Thoracic aorta (tissue), 2 donors: ENCODE measurements around the gene ZNRF3. TPM values are rescaled to one million over a fixed set of nuclear protein-coding genes. Genes with fewer than 3 reads are reported as not detected.
"Not testable (repeated sequence)": the region's sequence is repeated elsewhere in the genome, so short reads cannot be mapped to it uniquely, and the experiment has no call there.

ENCODE experiments used
- ATAC-seq: fragments of 150-250 bp; one replicate; pipeline ENCODE4 v1.8.0; 2017; ENCODE audit warnings: low read depth; ENCODE audit not compliant: insufficient number of reproducible peaks, low FRiP score
- DNase-seq: peaks from one replicate; pipeline ENCODE4 v3.0.0-alpha.2; 2020; ENCODE audit warnings: low spot score
- H3K27ac ChIP-seq, 2 donors: fragments of 200-600 bp; sonication (generic); 1 replicate in 1 of 2; 2 replicates in 1 of 2; pipeline ENCODE4 v1.5.1; 2016; ENCODE audit warnings: mild to moderate bottlenecking in 2 of 2, moderate library complexity in 2 of 2
- H3K27me3 ChIP-seq: fragments of 200-600 bp; sonication (generic); replicated peaks from 2 replicates; pipeline ENCODE4 v1.6.0; 2016; ENCODE audit warnings: mild to moderate bottlenecking; ENCODE audit not compliant: insufficient read depth
- H3K36me3 ChIP-seq: fragments of 200-600 bp; sonication (generic); one replicate; pipeline ENCODE4 v1.5.1; 2016
- H3K4me1 ChIP-seq, 2 donors: fragments of 200-600 bp; sonication (generic); 1 replicate in 1 of 2; 2 replicates in 1 of 2; pipeline versions ENCODE4 v1.5.1 to v1.6.0; 2016; ENCODE audit warnings: low read depth in 2 of 2, mild to moderate bottlenecking in 1 of 2; ENCODE audit not compliant: control insufficient read depth in 1 of 2
- H3K4me3 ChIP-seq: fragments of 200-600 bp; sonication (generic); 2 replicates; pipeline ENCODE4 v1.5.1; 2016; ENCODE audit warnings: mild to moderate bottlenecking
- H3K9me3 ChIP-seq: fragments of 200-600 bp; sonication (generic); 2 replicates; pipeline ENCODE4 v1.5.1; 2016
- total RNA-seq, 2 donors: library from RNA; depleted of rRNA; stranded (reverse); fragments of >200 nt; gene quantifications; one replicate each; pipeline versions ENCODE4 v1.1.0 to v1.2.3, GENCODE V29; 2016
- TF ChIP-seq, protein P1 (sequence below): fragments of 200-600 bp; sonication (generic); IDR thresholded peaks from one replicate; pipeline ENCODE4 v1.5.1; 2019; ENCODE audit warnings: antibody characterized with exemption

Gene ZNRF3
- total RNA-seq, 2 donors from 2014 or later = 17.2 to 23.1 TPM

DNA sequence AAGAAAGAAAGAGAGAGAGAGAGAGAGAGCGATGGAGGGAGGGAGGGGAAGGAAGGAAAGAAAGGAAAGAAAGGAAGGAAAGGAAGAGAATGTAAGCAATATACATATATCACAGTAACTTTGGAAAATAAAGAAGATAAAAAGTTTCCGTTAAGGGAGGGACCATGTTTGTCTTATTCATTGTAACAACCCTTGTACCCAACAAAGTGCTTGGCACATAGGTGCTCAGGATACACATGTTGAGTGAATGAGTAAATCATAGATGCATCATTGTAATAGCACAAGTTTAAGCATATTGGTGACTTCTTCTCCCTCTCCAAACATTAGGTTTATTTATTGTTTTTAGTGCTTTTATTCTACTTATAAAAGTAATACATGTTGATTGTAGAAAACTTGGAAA lies 39.7 kb upstream of the ZNRF3 start:
- TF ChIP-seq, protein P1, sequence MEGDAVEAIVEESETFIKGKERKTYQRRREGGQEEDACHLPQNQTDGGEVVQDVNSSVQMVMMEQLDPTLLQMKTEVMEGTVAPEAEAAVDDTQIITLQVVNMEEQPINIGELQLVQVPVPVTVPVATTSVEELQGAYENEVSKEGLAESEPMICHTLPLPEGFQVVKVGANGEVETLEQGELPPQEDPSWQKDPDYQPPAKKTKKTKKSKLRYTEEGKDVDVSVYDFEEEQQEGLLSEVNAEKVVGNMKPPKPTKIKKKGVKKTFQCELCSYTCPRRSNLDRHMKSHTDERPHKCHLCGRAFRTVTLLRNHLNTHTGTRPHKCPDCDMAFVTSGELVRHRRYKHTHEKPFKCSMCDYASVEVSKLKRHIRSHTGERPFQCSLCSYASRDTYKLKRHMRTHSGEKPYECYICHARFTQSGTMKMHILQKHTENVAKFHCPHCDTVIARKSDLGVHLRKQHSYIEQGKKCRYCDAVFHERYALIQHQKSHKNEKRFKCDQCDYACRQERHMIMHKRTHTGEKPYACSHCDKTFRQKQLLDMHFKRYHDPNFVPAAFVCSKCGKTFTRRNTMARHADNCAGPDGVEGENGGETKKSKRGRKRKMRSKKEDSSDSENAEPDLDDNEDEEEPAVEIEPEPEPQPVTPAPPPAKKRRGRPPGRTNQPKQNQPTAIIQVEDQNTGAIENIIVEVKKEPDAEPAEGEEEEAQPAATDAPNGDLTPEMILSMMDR = no peak
- Histone ChIP-seq H3K4me3 (no peak overlapping the region), H3K27ac (no peak overlapping the region), H3K36me3 (peaks cover 4% of the 10 kb centered on the region), H3K9me3 (peaks cover 17% of the 10 kb centered on the region), H3K27me3 (no peaks in the 10 kb centered on the region), H3K4me1 (no peaks in the 10 kb centered on the region)
- no peak for ATAC-seq
- DNase-seq = no peak

DNA sequence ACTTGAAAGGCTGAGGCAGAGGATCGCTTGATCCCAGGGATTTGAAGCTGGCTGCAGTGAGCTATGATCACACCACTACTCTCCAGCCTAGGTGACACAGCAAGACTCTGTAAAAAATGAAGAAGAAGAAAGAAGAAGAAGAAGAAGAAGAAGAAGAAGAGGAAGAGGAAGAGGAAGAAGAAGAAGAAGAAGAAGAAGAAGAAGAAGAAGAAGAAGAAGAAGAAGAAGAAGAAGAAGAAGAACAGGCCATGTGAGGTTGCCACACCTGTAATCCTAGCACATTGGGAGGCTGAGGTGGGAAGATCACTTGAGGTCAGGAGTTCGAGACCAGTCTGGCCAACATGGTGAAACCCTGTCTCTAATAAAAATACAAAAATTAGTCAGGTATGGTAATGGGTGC lies 39.1 kb upstream of the ZNRF3 start:
- not testable (repeated sequence) for DNase-seq, ATAC-seq, H3K4me3 ChIP-seq, H3K27me3 ChIP-seq, H3K4me1 ChIP-seq, H3K36me3 ChIP-seq, H3K27ac ChIP-seq
- H3K9me3 ChIP-seq = peaks cover 17% of the 10 kb centered on the region

DNA sequence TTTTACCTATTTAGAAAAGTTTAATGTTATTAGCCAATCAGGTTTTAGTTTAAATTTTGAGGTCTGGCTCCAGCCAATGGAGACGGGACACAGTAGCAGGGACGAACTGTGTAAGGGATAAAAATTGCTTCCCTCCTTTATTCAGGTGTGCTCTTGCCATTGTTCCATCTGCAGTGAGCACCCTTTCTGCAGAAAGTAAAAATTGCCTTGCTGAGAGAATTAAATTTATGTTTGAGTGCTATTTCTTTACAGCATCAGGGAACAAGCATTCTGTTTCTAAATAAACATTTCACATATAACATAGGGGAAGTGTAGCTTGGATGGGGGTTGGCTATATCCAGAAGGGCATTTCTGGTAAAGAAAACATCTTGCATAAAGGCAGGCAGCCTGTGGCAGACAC lies 36.4 kb upstream of the ZNRF3 start:
- Histone ChIP-seq H3K36me3 (peaks cover 4% of the 10 kb centered on the region), H3K27ac (no peak overlapping the region), H3K9me3 (peaks cover 17% of the 10 kb centered on the region), H3K4me3 (no peak overlapping the region), H3K4me1 (no peaks in the 10 kb centered on the region), H3K27me3 (no peaks in the 10 kb centered on the region)
- DNase-seq = no peak
- ATAC-seq = no peak
- TF ChIP-seq, protein P1 = no peak

DNA sequence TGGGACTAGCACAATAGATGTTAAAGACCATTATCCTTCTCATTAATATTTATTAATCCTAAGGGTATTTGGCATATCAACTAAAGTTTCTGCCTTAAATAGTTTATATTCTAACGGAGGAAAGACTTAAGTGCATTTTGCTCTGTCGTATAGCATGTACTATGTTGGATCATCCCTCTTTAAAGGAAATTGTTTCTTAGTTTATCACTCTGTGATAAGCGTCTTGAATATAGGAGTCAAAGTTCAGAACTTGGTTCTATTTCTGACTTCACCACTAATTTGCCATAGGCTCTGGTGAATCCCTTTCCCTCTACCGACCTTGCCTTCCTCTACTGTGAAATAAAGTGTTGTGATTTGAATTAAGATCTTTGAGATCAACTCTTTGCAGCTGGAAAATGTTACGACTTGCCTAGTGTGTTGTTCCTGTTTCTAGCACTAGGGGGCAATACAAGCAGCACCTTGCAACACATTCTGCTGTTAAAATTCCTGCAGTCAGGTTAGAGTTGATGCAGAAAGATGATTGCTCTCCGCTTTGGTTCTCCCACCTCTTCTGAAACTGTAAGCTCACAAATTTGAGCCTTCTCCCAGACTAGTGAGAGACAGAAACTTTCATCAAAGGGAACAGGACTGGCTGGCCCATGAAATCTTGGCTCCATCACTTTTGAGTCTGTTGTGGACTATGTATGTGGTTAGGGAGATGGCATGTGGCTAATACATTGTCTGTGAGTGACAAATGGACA lies 27.8 kb upstream of the ZNRF3 start:
- DNase-seq = no peak
- peak; percentile 67 for ATAC-seq
- Histone ChIP-seq H3K4me3 (no peak overlapping the region), H3K27ac (no peak overlapping the region), H3K36me3 (no peaks in the 10 kb centered on the region), H3K9me3 (no peaks in the 10 kb centered on the region), H3K27me3 (no peaks in the 10 kb centered on the region), H3K4me1 (peaks cover 0 to 8% of the 10 kb centered on the region in 2 donors)
- TF ChIP-seq, protein P1 = peak; percentile 95

DNA sequence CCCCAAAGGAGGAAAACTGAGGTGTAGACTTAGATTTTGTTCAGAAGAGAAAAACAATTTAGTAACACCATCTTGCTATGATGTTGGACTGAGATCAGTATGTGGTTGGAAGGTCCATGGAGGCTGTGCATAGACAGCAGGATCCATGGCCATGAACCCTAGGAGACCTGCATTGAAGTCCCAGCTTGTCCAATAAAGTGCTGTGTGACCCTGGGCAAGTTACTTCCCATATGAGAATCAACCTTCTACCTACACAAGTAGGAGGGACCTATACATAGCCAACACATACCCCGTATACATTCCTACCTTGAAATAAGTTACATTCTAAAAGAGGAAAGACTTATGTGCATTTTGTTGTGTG lies 27.3 kb upstream of the ZNRF3 start:
- Histone ChIP-seq H3K27me3 (no peaks in the 10 kb centered on the region), H3K4me1 (peaks cover 0 to 8% of the 10 kb centered on the region in 2 donors), H3K36me3 (no peaks in the 10 kb centered on the region), H3K4me3 (no peak overlapping the region), H3K27ac (no peak overlapping the region), H3K9me3 (no peaks in the 10 kb centered on the region)
- TF ChIP-seq, protein P1 = no peak
- DNase-seq (no peak), ATAC-seq (no peak)

DNA sequence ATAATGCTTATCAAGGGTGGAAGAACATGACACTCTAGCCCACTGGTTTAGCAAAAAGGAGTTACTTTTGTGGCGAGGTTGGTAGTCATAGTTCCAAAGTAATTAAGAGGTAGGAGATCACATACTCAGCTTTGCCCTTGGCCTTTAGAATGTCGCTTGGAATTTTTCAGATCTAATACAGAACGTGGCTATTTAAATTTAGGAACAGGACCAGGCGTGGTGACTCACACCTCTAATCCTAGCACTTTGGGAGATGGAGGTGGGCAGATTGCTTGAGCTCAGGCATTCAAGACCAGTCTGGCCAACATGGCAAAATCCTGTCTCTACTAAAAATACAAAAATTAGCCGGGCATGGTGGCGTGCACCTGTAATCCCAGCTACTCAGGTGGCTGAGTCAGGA lies 26.1 kb upstream of the ZNRF3 start:
- Histone ChIP-seq H3K9me3 (no peaks in the 10 kb centered on the region), H3K27ac (peak overlapping the region in 1 of 2 donors; percentile 8), H3K27me3 (no peaks in the 10 kb centered on the region), H3K4me1 (peaks cover 0 to 8% of the 10 kb centered on the region in 2 donors), H3K4me3 (no peak overlapping the region), H3K36me3 (no peaks in the 10 kb centered on the region)
- ATAC-seq = no peak
- TF ChIP-seq, protein P1 = no peak
- DNase-seq = no peak
